HG03103 (cell line): ENCODE measurements around the gene NDOR1.

ENCODE experiments used
- ATAC-seq: cut with Tn5 transposase; IDR thresholded peaks from one replicate; pipeline ENCODE4 v1.9.1; 2021; ENCODE audit warnings: low read depth; ENCODE audit not compliant: unreplicated experiment

The NDOR1 gene

DNA sequence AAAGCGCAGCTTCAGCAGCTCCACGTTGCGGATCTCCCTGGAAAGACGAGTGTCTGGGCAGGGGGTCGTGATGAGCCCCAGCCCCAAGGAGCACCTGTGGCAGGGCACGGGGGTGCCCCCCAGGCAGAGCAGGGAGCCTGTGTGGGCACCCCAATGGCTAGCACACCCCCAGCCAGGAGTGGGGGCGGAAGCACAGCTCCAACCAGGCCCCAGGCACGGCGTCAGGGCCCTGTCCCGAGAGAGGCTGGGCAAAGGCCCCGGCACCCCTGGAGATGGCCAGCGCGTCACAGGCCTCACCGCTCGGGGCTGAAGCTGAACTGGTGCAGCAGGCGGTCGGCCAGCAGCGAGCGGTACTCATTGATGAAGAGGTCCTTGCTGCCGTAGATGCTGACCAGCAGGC is 25.0 kb upstream of the NDOR1 start:
- no peak for ATAC-seq

DNA sequence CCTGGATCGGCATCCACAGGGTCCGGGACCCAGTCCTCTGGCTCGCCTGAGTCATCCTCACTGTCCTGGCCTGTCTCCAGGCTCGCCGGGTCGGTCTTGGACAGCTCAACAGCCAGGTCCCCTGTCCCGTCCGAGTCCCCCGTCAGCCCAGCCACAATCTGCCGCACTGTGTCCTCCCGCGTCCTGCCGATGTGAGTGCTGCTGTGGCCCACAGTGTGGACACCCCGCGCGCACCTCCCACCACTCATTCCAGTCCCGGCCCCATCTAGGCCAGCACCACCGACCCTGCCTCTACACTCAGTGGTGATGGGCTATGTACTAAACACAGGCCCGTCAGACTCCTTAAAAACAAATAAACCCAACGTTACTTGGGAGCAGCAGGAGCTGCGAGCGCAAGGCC is 23.8 kb upstream of the NDOR1 start:
- no peak for ATAC-seq

DNA sequence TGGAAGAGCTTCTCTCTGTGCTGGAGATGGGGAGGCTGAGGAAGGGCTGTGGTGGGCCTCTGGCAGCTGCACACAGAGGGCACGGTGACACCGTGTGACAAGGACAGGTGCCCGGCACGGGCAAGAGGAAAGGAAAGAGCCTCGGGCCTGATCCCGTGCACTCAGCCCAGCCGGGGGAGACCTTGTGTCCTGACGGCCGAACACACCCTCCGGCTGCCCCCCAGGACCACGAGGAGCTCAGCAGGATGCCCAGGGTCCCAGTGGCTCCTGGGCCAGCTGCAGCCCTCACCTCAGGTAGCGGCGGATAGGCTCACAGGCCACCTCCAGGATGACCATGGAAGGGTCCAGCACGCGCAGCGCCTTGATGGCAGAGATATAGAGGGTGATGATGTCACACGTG is 22.7 kb upstream of the NDOR1 start:
- ATAC-seq, result no peak

DNA sequence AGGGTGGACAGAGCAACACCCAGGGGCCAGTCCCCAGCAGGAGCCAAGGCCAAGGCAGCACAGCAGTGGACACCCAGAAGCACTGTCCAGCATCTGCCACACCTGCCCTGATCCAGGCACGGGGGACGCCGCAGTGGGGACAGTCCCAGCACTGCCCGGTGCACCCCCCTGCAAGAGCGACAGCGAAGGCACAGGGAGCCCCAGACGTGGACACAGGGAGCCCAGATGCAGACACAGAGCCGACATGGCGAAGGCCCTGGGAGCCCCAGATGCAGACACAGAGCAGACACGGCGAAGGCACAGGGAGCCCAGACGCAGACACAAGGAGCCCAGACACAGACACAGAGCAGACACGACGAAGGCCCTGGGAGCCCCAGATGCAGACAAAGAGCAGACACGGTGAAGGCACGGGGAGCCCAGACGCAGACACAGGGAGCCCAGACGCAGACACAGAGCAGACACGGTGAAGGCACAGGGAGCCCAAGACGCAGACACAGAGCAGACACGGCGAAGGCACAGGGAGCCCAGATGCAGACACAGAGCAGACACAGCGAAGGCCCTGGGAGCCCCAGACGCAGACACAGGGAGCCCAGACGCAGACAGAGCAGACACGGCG is 21.4 kb upstream of the NDOR1 start:
- ATAC-seq, result no peak

DNA sequence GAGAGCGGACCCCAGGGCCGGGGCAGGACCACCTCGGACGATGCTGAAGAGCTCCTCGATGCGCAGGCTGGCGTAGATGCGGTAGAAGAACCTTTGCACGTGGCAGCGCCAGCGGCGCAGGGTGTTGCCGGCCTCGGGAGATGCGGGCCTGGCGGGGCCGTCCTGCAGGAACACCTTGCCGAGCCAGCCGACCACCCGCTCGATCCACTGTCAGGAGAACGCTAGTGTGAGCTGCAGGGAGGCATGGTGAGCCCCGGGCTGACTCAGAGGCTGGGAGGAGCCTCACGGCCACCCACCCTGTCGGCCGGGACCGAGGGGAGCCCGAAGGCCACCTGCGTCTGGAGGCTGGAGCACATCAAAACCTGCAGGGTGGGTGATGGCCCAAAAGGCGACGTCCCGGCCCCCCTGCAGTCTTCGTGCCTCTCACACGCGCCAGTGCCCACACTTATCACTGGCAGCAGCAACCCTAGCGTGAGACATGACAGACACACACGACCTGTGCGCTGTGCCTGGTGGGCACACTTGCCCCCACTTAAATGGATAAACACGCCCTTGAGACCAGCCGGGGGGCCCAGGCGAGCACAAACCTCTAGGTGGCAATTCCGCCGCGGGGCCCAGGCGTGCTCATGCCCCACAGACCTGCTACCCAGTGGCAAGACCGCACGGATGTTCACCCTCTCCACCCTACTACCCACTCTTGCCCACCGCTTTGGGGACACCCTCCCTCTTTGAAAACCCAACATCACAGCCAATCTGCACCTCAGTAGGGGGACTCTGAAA is 20.4 kb upstream of the NDOR1 start:
- no peak for ATAC-seq

DNA sequence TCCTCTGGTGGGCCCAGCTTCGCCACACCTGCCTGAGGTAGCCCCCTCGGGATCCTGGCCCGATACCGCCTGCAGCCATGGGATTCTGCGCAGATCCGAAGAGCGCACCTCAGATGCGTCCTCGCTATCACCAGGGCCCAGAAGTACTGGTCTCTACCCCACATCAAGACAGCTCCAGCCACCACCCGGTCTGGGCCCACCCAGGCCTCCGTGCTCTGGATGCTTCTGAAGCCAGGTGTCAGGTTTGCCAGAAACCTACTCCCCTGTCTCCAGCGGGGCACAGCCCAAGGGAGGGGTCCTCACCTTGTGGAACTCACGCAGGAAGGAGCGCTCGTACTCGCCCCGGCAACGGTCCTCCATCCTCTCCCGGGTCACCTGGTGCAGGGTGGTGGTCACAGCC is 19.6 kb upstream of the NDOR1 start:
- ATAC-seq, result no peak

DNA sequence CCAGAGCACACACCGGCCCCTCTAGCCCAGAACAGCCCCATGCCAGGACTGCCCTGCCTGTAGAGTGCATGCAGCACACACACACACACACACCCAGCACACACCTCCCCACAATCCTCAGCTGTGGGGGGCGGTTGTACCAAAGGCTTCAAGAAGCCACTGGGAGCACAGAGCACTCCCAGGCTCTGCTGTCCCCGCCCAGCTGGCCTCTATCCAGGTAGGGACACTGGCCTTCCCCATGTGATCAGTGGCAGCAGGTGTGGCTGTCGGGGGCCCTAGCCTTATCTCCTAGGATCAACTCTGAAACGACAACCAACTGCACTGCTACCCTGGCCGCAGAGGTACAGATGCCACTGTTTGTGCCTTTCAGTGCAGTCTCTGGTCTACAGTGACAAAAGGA is 19.1 kb upstream of the NDOR1 start:
- ATAC-seq, result no peak

DNA sequence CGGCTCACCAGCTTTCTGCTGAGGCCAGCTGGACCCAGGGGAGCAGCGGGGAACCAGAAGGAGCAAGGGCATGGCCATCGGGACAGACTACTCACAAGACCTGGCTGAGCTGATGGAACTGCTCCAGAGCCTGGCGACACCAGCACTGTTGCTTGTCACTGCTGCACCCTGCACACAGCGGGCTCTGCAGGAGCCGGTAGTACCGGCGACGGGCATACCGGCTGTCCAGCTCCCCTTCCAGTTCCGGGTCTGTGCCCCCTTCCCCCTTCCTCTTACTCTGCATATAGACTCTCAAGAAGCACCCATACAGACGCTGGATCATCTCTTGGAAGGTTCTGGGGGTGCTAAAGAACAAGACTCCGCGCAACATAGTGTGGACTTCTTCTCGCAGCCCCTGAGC is 18.1 kb upstream of the NDOR1 start:
- ATAC-seq, result no peak

DNA sequence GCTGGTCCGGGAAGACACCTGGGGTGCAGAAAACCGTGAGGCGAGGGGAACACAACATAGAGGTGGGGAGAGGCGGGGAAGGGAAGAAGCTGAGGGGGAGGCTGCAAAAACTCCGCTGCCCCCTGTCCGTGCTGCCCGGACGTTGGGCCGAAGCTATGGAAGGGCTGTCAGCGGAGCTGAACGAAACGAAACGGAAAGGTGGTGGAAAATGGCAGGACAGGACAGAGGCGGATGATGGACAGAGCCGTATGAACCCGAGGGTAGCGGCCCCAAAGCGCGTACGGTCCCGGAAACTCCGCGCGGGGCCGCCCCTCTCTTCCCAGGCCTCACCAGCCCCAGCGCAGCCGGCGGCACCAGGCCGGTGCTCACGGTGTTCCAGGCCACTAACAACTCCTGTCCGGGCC is 17.4 kb upstream of the NDOR1 start:
- no peak for ATAC-seq

DNA sequence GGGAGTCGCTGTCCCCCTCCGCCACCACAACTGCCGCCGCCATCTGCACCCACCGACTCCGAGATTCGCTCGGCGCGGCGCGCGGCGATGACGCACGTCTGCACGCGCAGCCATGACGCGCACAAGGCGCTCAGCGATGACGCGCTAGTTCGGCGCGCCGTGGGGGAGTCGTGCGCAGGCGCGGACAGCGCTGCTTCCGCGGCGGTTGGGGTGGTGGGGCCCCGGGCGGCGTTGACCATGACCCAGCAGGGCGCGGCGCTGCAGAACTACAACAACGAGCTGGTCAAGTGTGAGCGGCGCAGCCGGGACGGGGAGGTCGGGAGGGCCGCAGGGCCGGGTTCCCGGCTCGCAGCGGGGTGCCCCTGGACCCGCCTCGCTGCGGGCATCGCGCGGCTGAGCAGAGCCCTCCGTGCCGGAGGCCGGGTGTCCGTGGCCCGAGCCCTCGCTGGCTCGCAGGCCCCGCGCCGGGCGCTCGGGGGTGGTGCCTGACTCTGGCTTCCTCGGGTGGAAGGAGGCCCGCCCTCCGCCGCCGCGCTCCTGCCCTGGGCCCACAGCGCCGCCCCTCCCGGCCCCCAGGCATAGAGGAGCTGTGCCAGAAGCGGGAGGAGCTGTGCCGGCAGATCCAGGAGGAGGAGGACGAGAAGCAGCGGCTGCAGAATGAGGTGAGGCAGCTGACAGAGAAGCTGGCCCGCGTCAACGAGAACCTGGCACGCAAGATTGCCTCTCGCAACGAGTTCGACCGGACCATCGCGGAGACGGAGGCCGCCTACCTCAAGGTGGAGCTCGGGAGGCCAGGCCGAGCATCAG is 16.8 kb upstream of the NDOR1 start, which contains the start of the genes ANAPC2 and SSNA1:
TSS of gene ANAPC2 (minus strand) at position 71 of the 807 bp plus-strand sequence. CDS start at position 43, 28 bp downstream.
TSS of gene SSNA1 (plus strand) at position 187 of the 807 bp plus-strand sequence. CDS start at position 238, 51 bp downstream.
- ATAC-seq, result peak; percentile 76

DNA sequence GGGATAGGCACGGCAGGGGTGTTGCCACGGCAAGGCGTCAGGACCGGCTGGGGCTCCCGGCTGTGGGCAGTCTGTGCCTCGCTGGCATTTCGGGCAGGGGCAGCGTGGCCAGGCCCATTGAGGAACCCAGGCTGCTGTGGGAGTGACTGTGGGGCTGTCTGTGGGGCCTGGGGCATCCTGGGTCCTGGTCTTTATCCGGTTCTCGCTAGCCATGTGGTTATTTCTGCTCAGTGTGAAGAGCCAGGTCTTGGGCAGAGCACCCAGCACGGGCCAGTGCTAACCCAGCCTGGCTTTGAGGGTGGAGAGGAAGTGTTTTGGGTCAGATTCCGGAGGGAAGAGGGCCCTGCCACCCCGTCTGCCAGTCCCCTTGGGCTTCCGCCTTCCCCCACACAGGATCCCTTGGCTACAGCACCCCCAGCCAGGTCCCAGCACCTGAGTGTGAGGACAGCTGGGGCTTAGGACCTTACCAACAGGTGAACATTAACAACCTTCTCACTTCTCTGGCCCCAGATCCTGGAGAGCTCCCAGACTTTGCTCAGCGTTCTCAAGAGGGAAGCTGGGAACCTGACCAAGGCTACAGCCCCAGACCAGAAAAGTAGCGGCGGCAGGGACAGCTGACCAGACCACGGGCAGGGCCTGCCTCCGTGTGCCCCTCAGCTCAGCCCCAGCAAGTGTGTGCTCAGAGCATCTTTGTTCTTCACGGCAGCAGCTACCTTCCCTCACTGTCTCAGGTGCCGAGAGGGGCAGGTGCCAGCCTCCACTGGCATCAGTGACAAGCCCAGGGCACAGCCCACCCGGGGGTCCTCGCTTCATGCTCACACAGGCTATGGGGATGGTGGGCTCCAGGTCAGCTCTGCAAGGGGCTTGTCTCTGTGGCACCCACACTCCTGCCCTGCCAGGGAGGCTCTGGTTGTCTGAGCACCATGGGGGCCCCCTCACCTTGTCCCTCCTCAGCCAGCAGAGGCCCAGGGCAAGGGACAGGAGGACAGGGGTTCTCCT is 15.9 kb upstream of the NDOR1 start:
- ATAC-seq, result no peak

DNA sequence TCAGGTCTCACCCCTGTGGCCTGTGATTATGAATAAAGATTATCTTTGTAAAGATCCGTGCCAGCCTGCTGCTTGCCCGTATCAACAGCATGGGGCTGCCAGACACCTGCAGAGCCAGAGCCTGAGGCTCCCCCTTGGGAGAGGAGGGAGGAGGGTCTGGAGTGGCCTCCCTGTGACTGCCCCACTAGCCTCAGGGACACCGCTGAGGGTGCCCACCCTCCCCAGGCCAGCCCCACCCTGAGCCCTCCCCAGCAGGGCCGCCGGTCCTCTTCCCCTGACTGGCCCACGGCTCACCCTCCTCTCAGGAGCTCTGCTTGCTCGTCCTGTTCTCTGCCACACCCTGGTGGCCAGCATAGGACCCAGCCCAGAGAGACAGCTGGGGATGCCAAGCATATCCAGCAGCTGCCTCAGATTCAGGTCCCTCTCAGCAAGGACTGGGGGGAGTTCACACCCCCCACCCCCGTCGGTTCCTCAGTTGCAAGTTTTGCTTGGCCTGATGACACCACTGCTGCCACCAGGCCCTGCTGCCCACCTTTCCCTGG is 15.1 kb upstream of the NDOR1 start:
- no peak for ATAC-seq

DNA sequence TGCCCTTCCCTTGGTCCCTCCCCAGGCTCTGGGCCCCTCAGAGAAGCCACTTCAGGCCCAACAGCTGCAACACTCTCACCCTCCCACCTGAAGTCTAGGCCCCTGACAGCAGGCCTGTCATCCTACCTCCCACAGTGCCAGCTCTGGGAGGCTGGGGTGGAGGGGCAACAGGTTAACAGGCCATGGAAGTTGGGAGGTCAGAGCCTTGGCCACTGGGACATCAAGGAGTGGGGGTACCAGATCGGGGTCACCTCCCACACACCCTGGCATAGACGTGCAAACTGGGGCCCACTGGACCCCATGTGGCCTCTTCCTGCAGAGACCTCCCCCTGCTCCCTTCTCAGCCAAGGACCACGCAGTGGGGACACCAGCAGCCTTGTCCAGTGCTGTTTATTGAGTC is 14.3 kb upstream of the NDOR1 start:
- no peak for ATAC-seq

DNA sequence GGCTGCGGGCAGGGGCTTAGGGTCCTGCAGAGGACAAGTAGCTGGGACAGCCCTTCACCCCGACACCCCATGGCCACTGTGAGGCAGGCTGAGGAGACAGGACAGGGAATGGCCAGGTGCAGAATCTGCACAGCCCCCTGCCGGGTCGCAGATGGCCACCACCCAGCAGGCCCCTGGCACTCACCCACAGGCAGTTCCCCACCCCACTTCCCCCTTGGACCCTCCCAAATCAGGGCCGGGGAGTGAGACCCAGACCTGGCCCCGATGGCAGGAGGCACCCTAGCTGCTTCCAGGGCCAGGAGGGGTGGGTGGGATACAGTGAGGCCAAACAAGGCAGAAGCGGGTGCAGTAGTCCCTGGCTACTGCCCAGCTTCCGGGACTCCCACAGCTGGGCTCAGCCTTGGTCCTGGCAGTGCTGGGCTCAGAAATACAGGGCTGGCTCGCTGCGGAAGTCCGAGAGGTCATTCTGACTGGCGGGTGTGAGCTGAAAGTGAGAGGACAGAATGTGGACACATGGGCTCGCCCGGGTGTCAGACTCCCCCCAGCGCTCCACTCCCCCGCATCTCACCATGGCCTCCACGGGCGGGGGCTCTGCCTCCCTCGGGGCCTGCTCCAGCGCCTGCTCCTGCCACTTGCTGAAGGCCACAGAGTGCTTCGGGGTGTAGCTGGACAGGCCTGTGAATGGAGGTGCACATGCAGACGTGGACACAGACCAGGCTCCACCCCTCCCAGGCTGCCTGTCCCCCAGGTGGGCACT is 13.6 kb upstream of the NDOR1 start:
- no peak for ATAC-seq

DNA sequence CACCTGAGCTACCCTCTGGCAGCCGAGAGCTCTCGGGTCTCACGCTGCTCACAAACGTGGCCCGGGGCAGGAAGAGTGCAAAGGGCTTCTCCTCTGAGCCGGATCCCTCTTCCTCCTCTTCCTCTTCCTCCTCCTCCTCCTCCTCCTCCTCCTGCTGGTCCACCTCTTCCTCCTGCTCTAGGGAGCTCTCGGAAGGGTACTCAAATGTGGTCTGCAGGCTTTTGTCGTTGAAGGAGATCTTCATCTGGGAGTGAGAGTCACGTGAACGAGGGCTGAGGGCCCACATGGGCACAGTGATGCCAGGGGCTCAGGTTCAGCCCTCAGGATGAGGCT is 13.1 kb upstream of the NDOR1 start:
- no peak for ATAC-seq

DNA sequence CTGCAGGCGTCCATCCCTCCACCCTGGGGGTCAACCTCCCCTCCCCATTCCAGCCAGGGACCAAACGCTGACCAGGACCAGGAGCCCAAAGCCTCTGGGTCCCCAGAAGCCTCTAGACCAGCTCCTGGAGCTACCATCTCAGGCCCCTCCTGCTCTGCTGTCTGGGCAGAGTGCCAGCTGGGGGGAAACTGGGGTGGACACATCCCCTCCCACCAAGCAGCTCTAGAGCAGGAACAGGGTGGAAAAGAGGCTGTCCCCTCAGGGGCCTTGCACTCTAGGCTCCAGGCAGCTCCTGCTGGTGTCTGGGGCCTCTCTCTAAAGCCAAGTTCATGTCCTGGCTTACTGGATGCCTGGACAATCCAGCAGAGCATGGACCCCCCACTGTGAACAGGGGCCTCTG is 12.6 kb upstream of the NDOR1 start:
- ATAC-seq, result no peak

DNA sequence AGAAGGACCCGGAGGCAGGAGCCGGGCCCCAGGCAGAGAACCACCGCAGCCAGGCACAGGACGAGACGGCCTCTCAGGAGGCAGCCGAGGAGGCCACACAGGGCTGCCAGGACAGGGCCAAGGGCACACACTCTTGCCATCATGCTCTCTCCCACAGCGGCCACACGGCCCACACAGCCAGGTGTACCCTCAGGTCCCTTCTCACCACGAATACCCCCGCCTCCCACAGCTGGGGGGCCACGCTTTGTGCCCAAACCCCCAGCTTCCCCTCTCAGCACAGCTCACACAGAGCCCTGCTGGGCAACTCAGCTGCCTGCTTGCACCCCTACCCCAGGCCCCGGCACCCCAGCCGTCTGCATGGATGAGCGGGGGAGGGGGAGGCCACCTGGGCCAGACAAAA is 11.7 kb upstream of the NDOR1 start:
- ATAC-seq, result no peak

DNA sequence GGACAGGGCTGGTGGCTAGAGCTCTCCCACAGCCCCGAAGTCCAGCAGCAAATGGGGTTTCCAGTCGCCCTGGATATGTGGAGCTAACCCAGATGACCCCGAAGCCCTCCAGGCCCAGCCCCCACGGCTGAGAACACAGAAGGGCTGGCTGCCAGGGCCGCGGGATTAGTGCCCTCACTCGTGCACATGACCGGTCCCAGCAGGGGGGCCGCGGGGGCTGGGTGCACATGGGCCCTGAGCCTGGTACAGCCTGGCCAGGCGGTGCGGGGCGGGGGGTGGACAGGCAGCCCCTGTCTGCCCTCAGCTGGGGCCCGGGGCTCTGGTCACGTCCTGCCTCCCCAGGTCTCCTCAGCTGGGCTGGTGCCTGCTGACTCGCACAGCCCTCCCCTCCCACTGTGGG is 11.1 kb upstream of the NDOR1 start:
- ATAC-seq, result no peak

DNA sequence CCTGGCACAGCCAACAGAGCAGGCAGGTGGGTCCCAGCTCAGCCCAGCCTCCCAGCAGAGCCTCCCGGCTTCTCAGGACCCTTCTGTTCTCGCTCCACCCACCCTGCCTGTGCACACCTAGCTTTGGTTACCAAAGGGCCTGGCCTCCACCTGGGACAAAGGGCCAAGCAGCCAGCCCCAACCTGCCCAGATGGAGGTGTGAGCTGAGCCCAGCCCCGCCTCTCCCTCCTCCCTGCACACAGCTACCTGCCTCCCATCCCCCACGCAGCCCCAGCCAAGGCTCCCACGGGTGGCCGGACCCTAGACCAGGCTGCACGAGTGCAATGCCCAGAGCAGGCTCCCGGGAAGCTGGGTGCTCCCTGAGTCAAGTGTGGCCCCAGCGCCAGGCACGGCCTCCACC is 10.6 kb upstream of the NDOR1 start:
- ATAC-seq, result no peak
